SU-DHL-6 (cell line): Measurements from ENCODE around the gene OR10V1.

Source experiments
- CTCF ChIP-seq: fragments of 200-600 bp; sonication (generic); IDR thresholded peaks from one replicate; pipeline ENCODE4 v1.5.1; 2017; ENCODE audit warnings: antibody characterized with exemption, mild to moderate bottlenecking, low read length, moderate library complexity; ENCODE audit not compliant: insufficient read depth, poor library complexity, severe bottlenecking
- EZH2phosphoT487 ChIP-seq: fragments of 200-600 bp; sonication (generic), shearing (Covaris generic); conservative IDR thresholded peaks from 2 replicates; pipeline ENCODE4 v1.6.1; 2018; ENCODE audit warnings: mild to moderate bottlenecking, antibody characterized with exemption, low read length, moderate library complexity, mixed read lengths

- TF ChIP-seq CTCF (no peak), EZH2phosphoT487 (no peak)
Measured at GRCh38 chr11:59754859-59755700, 41.4 kb upstream of the OR10V1 start, which contains the start of gene STX3.
